Heart left ventricle (tissue), 16 donors: ENCODE results near the gene SORCS2. TPM values are rescaled to one million over a fixed set of nuclear protein-coding genes. Genes with fewer than 3 reads are reported as not detected.

ENCODE experiments used
- ATAC-seq, 4 donors: fragments of 200-7000 bp; cut with Tn5 transposase; one replicate each; pipeline ENCODE4 v1.9.1; 2020 to 2022; ENCODE audit warnings: moderate library complexity in 4 of 4, mild to moderate bottlenecking in 3 of 4, moderate number of reproducible peaks in 1 of 4
- DNase-seq, 5 donors: peaks; one replicate each; pipeline ENCODE4 v3.0.0-alpha.2; 2020
- H3K27ac ChIP-seq, 12 donors: fragments of 200-600 bp; sonication (generic) in 4 of 12; one replicate each; pipeline versions ENCODE4 v1.5.0 to v1.8.0; 2016 to 2022; ENCODE audit warnings: mild to moderate bottlenecking in 2 of 12
- H3K27me3 ChIP-seq, 9 donors: fragments of 200-600 bp; sonication (generic) in 2 of 9; one replicate each; pipeline versions ENCODE4 v1.5.1 to v1.8.0; 2016 to 2022; ENCODE audit warnings: mild to moderate bottlenecking in 3 of 9
- H3K36me3 ChIP-seq, 9 donors: fragments of 200-600 bp; sonication (generic) in 2 of 9; one replicate each; pipeline versions ENCODE4 v1.5.0 to v1.8.0; 2018 to 2022; ENCODE audit warnings: mild to moderate bottlenecking in 2 of 9
- H3K4me1 ChIP-seq, 12 donors: fragments of 200-600 bp; sonication (generic) in 4 of 12; one replicate each; pipeline versions ENCODE4 v1.5.0 to v1.8.0; 2016 to 2022; ENCODE audit warnings: mild to moderate bottlenecking in 3 of 12
- H3K4me3 ChIP-seq, 12 donors: fragments of 200-600 bp; sonication (generic) in 4 of 12; one replicate each; pipeline versions ENCODE4 v1.5.0 to v1.8.0; 2017 to 2022; ENCODE audit warnings: mild to moderate bottlenecking in 9 of 12, moderate library complexity in 4 of 12
- H3K9me3 ChIP-seq, 12 donors: fragments of 200-600 bp; sonication (generic) in 4 of 12; one replicate each; pipeline versions ENCODE4 v1.5.0 to v1.8.0; 2016 to 2022; ENCODE audit warnings: mild to moderate bottlenecking in 1 of 12
- POLR2A ChIP-seq, 2 donors: fragments of 450-650 bp; IDR thresholded peaks; one replicate each; pipeline ENCODE4 v1.6.1; 2017; ENCODE audit warnings: antibody characterized with exemption in 2 of 2, mild to moderate bottlenecking in 2 of 2, moderate library complexity in 2 of 2
- WGBS, 4 donors: extraction: QIAGEN DNeasy Blood & Tissue Kit in 2 of 4; methylation state at CpG; one replicate each; pipeline versions ENCODE4 v1.1.5 to v1.1.7; 2013 to 2018; 5-methylcytosine and 5-hydroxymethylcytosine counted together
- intact Hi-C, 10 donors: fragments of 100-400 bp; cut with DNase I; formaldehyde crosslinking; loops; one replicate each; pipeline versions ENCODE4 v1.11.1 to v1.14.2; 2022
- polyA plus RNA-seq, 2 donors: library from polyadenylated mRNA; stranded (reverse); fragments of 200-250 nt; gene quantifications; one replicate each; pipeline ENCODE4 v1.2.3, GENCODE V29; 2013
- total RNA-seq, 9 donors: library from RNA; depleted of rRNA in 2 of 9; stranded (reverse); fragments of >200 nt in 2 of 9; fragmentation: NEBNext Ultra II Directional in 3 of 9; extraction: Animal tissue kit (Norgen Biotek cat#: 25700) in 3 of 9; gene quantifications; one replicate each; pipeline versions ENCODE4 v1.1.0 to v1.2.4, GENCODE V29; 2016 to 2023
- TF ChIP-seq, protein P1 (sequence below), 12 donors: fragments of 200-600 bp; sonication (generic) in 4 of 12; IDR thresholded peaks; one replicate each; pipeline versions ENCODE4 v1.5.0 to v1.8.0; 2018 to 2022; ENCODE audit warnings: antibody characterized with exemption in 12 of 12, mild to moderate bottlenecking in 5 of 12
- donor health status: ischemic (EF 13 %, LVEDD 7.1; RV severe dilation, severe dysfunction).
- donor health status: healthy with polysubstance abuse.
- donor health status: DM: no; HTN: yes; CAD: no.
- donor health status: DM: no; HTN: no; CAD: no.
- donor health status: ischemic (EF 25% LVEDD 6.9; RV normal size, moderate dysfunction).
- donor health status: ischemic (EF 25% LVEDD 5.7; RV mildly dilated, moderate dysfunction).
- donor health status: healthy.
- donor health status: DM: yes; HTN: yes; CAD: no.
- donor health status: ischemic (EF 35%, LVEDD 5.7; RV mildly dilated, moderate dysfunction).
- donor health status: nonischemic (EF 11% LVEDD 7.7; RV severe dilation, severe dysfunction).
- donor health status: DM: yes; HTN: yes; CAD: no.
- donor health status: PGD.
- donor health status: ischemic (EF 29% LVEDD 5.4; RV normal size, mild dysfunction).
- donor health status: nonischemic (EF 23%, LVEDD 6.1; RV moderate dilation, normal function).

The SORCS2 gene
- total and polyA plus RNA-seq, 11 donors = 0.28 to 5.5 (median 2.4) TPM

DNA sequence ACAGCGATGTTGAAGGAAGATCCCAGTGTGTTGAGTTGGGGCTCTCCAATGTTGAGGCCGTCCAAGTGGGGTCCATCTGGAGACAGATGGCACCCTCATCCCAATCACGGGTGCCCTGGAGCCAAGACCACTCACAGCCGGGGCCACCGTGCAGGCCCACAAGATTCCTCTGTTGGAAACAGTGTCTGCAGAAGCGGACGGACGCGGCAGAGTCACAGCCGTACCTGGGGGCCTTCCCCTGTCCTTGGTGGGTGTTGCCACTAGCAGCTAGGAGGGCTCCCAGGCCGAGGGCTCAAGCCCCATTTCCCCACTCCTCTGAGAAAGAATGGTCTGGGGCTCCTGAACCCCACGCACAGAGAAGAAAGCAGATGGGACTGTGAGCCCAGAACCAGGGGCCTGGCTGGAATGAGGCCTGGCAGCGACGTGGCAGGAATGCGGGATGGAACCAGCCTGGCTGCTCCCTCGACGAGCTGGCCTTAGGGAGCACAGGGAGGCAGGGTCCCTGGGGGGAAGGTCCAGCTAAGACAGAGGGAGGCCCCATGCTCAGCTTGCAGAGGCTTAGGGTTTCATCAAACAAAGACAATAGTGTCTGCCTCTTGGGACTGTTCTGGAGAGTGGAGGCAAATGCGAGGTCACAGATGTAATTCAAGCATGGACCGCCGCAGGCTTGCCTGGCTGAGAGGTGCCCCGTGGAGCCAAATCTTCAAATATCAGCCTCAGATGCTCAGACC is 518.4 kb downstream of the SORCS2 start:
- no peak for ATAC-seq
- 90 to 93% (median 90%) methylated on average over 17 to 21 of the region's 21 CpGs for WGBS, 4 donors
- intact Hi-C loops = loop anchor here in 4 of 10 donors (10.0 kb wide), 3 partner anchors 376 to 516 kb away; partner anchors contain the start of gene SORCS2 (in 1 of the 4)
- Histone ChIP-seq H3K27me3 (no peaks in the 10 kb centered on the region), H3K27ac (no peak overlapping the region), H3K36me3 (no peaks in the 10 kb centered on the region), H3K4me3 (no peak overlapping the region), H3K9me3 (peaks cover 0 to 4% (median 0%) of the 10 kb centered on the region in 12 donors), H3K4me1 (no peaks in the 10 kb centered on the region)
- TF ChIP-seq POLR2A (IDR thresholded peaks at IDR 0.05) = no peak
- TF ChIP-seq, protein P1, sequence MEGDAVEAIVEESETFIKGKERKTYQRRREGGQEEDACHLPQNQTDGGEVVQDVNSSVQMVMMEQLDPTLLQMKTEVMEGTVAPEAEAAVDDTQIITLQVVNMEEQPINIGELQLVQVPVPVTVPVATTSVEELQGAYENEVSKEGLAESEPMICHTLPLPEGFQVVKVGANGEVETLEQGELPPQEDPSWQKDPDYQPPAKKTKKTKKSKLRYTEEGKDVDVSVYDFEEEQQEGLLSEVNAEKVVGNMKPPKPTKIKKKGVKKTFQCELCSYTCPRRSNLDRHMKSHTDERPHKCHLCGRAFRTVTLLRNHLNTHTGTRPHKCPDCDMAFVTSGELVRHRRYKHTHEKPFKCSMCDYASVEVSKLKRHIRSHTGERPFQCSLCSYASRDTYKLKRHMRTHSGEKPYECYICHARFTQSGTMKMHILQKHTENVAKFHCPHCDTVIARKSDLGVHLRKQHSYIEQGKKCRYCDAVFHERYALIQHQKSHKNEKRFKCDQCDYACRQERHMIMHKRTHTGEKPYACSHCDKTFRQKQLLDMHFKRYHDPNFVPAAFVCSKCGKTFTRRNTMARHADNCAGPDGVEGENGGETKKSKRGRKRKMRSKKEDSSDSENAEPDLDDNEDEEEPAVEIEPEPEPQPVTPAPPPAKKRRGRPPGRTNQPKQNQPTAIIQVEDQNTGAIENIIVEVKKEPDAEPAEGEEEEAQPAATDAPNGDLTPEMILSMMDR (IDR thresholded peaks at IDR 0.05) = no peak
- peak in 1 of 5 donors; percentile 46 for DNase-seq

DNA sequence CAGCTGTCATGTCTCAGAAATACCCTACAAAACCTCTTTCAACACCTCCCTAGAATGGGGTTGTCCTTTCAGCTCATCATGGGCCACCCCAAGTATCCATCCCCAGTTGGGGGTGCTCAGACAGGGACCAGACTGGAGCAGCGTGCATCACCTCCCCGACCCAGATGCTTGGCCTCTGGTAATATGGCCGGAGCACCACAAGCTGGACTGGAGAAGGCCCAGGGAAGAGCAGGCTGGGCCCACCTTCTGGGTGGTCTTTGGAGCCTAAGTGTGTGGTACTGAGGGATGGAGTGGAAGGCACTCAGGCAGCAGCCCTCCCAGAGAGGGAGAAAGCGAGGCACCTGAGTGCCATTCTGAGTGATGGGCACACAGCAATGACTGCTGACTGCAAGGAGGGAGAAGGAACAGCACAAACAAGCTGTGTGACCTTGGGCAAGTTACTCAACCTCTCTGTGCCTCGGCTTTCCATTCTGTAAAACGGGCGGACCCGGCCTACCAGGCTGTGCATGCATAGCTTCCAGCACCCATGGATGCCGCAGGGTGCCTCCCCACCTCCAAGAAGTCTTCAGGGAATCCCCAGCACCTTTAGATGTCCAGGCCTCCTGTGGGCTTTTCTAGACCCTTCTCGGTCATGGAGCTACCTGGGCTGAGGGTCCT is 519.1 kb downstream of the SORCS2 start:
- no peak for TF ChIP-seq POLR2A (IDR thresholded peaks at IDR 0.05)
- TF ChIP-seq, protein P1 (IDR thresholded peaks at IDR 0.05) = no peak
- Histone ChIP-seq H3K4me3 (no peak overlapping the region), H3K27me3 (no peaks in the 10 kb centered on the region), H3K36me3 (no peaks in the 10 kb centered on the region), H3K4me1 (no peaks in the 10 kb centered on the region), H3K27ac (no peak overlapping the region), H3K9me3 (peaks cover 0 to 4% (median 0%) of the 10 kb centered on the region in 12 donors)
- DNase-seq (peak in 1 of 5 donors; percentile 38), ATAC-seq (no peak)
- 94 to 98% (median 95%) methylated on average over 5 to 10 of the region's 10 CpGs for WGBS, 4 donors
- intact Hi-C loops = loop anchor here in 4 of 10 donors (10.0 kb wide), 3 partner anchors 377 to 517 kb away; partner anchors contain the start of gene SORCS2 (in 1 of the 4)

DNA sequence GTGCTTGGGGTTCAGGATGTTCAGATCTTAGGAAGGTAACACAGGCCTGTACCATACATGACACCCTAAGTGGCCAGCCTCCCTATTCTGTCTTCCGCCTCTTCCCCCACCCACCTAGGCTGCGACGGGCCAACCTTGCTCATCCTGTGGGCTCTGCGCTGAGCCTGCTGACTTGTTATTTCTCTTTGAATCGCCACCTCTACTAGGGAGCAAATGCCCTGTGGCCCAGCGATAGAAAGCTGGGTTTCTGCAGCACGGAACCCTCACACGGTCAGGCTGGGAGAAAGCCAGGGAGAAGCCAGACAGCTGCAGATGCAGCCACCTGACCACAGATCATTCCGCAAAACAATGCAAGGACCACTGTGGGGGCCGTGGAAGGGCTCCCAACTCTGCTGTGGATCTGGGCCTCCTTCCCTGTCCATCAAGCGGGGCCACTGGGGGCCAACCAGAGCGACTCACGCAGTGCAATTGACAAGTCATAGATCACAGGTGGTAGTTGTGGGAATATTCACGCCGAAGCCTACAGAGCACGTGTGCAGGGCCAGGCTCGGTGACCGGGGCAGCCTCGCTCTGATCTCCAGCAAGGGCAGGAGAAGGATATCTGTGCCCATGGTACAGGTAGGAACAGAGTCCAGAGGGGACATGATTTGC is 519.8 kb downstream of the SORCS2 start:
- H3K4me1 ChIP-seq = no peaks in the 10 kb centered on the region
- no peaks in the 10 kb centered on the region for H3K36me3 ChIP-seq
- no peak for TF ChIP-seq POLR2A (IDR thresholded peaks at IDR 0.05)
- TF ChIP-seq, protein P1 (IDR thresholded peaks at IDR 0.05) = no peak
- H3K4me3 ChIP-seq = no peak overlapping the region
- no peaks in the 10 kb centered on the region for H3K27me3 ChIP-seq
- WGBS, 4 donors = 91 to 99% (median 94%) methylated on average over 17 to 19 of the region's 19 CpGs
- peak in 1 of 5 donors; percentile 47 for DNase-seq
- no peak for ATAC-seq
- no peak overlapping the region for H3K27ac ChIP-seq
- peaks cover 0 to 4% (median 0%) of the 10 kb centered on the region in 12 donors for H3K9me3 ChIP-seq
- intact Hi-C loops = loop anchor here in 4 of 10 donors (10.0 kb wide), 3 partner anchors 377 to 517 kb away; partner anchors contain the start of gene SORCS2 (in 1 of the 4)
